Inflammatory macrophage treated with lipopolysaccharide for 4 hours (primary cell): Measurements from ENCODE around the gene BCKDHB.
"Not testable (repeated sequence)": the region's sequence is repeated elsewhere in the genome, so short reads cannot be mapped to it uniquely, and the experiment has no call there.

ENCODE experiments used
- DNase-seq: peaks from one replicate; pipeline ENCODE4 v3.0.0-alpha.2; 2020

The BCKDHB gene

GRCh38 chr6:80106418-80107235 lies at the start of gene BCKDHB:
TSS of gene BCKDHB (plus strand) at chr6:80106671. CDS start at chr6:80106694, 23 bp downstream.
- DNase-seq, result peak; percentile 99

- DNase-seq, result no peak
Observed at GRCh38 chr6:80060774-80061173, 45.7 kb upstream of the BCKDHB start.

GRCh38 chr6:80068146-80068545 lies 38.3 kb upstream of the BCKDHB start:
- not testable (repeated sequence) for DNase-seq

- not testable (repeated sequence) for DNase-seq
Observed at GRCh38 chr6:80070431-80070830, 36.0 kb upstream of the BCKDHB start.

GRCh38 chr6:80077067-80077466 lies 29.4 kb upstream of the BCKDHB start:
- DNase-seq, result no peak

GRCh38 chr6:80088637-80089036 lies 17.8 kb upstream of the BCKDHB start:
- DNase-seq, result no peak

GRCh38 chr6:80091506-80091905 lies 15.0 kb upstream of the BCKDHB start:
- DNase-seq, result no peak

- DNase-seq, result peak; percentile 21
Observed at GRCh38 chr6:80094017-80094416, 12.5 kb upstream of the BCKDHB start.

GRCh38 chr6:80095600-80095999 lies 10.9 kb upstream of the BCKDHB start:
- DNase-seq, result no peak

GRCh38 chr6:80098392-80098791 lies 8.1 kb upstream of the BCKDHB start:
- no peak for DNase-seq

- DNase-seq, result no peak
Observed at GRCh38 chr6:80104520-80104919, 2.0 kb upstream of the BCKDHB start.

GRCh38 chr6:80105972-80106417 lies 476 bp upstream of the BCKDHB start:
- no peak for DNase-seq

- DNase-seq, result not testable (repeated sequence)
Observed at GRCh38 chr6:80122576-80122975, 16.1 kb downstream of the BCKDHB start.

- no peak for DNase-seq
Observed at GRCh38 chr6:80126657-80127345, 20.3 kb downstream of the BCKDHB start.

GRCh38 chr6:80129485-80129884 lies 23.0 kb downstream of the BCKDHB start:
- DNase-seq, result peak; percentile 24

GRCh38 chr6:80133020-80133419 lies 26.5 kb downstream of the BCKDHB start:
- peak; percentile 13 for DNase-seq

- DNase-seq, result no peak
Observed at GRCh38 chr6:80134065-80134464, 27.6 kb downstream of the BCKDHB start.

GRCh38 chr6:80142586-80142985 lies 36.1 kb downstream of the BCKDHB start:
- DNase-seq, result no peak

- peak; percentile 6 for DNase-seq
Observed at GRCh38 chr6:80143419-80143937, 37.0 kb downstream of the BCKDHB start.

GRCh38 chr6:80144753-80145315 lies 38.4 kb downstream of the BCKDHB start:
- no peak for DNase-seq

GRCh38 chr6:80145509-80145908 lies 39.0 kb downstream of the BCKDHB start:
- DNase-seq, result no peak

GRCh38 chr6:80145921-80146320 lies 39.5 kb downstream of the BCKDHB start:
- DNase-seq, result no peak

- DNase-seq, result no peak
Observed at GRCh38 chr6:80148220-80148619, 41.7 kb downstream of the BCKDHB start.

- no peak for DNase-seq
Observed at GRCh38 chr6:80151635-80152034, 45.2 kb downstream of the BCKDHB start.
